ENCODE data around the gene PYM1. TPM values are rescaled to one million over a fixed set of nuclear protein-coding genes. Genes with fewer than 3 reads are reported as not detected.

PYM1 gene
- polyA plus RNA-seq, 1 donor from 2014 or later = 49.3 TPM

GRCh38 chr12:55861871-55862270 is 65.8 kb downstream of the PYM1 start:
- TF ChIP-seq POLR2AphosphoS5 (IDR thresholded peaks at IDR 0.05) = no peak
- no peak for TF ChIP-seq CTCF (IDR thresholded peaks at IDR 0.05; ENCODE audit: poor library complexity, severe bottlenecking)
- no peak for TF ChIP-seq RAD21 (conservative IDR thresholded peaks at IDR 0.05)
- TF ChIP-seq MXI1 (conservative IDR thresholded peaks at IDR 0.05; ENCODE audit: poor library complexity, severe bottlenecking) = no peak
- TF ChIP-seq EP300 (conservative IDR thresholded peaks at IDR 0.05; ENCODE audit: poor library complexity, severe bottlenecking) = no peak
- TF ChIP-seq SMC3 (conservative IDR thresholded peaks at IDR 0.05; ENCODE audit: poor library complexity) = no peak
- no peak for TF ChIP-seq TAF1 (IDR thresholded peaks at IDR 0.05; ENCODE audit: low read depth)
- TF ChIP-seq REST (IDR thresholded peaks at IDR 0.05; ENCODE audit: borderline replicate concordance) = no peak
- TF ChIP-seq EZH2 (IDR thresholded peaks at IDR 0.05; ENCODE audit: borderline replicate concordance, insufficient read depth, low read length, poor library complexity, severe bottlenecking) = no peak
- H3K9me3 ChIP-seq (ENCODE audit: low read length) = peaks cover 4% of the 10 kb centered on the region
- no peaks in the 10 kb centered on the region for H4K20me1 ChIP-seq (ENCODE audit: insufficient read depth)
- no peak overlapping the region for H3K4me3 ChIP-seq (ENCODE audit: low read length)
- no peak overlapping the region for H2AFZ ChIP-seq (ENCODE audit: low read depth, low read length)
- no peak overlapping the region for H3K4me2 ChIP-seq (ENCODE audit: low read length)
- no peak overlapping the region for H3K27ac ChIP-seq (ENCODE audit: low read length)
- no peaks in the 10 kb centered on the region for H3K9me2 ChIP-seq (ENCODE audit: insufficient read depth, low read length)
- no peak overlapping the region for H3K9ac ChIP-seq (ENCODE audit: low read length)
- H3K27me3 ChIP-seq (ENCODE audit: insufficient read depth, low read depth, low read length) = no peaks in the 10 kb centered on the region
- no peaks in the 10 kb centered on the region for H3K79me2 ChIP-seq (replicated peaks; ENCODE audit: insufficient read depth, low read length)
- H3F3A ChIP-seq (ENCODE audit: insufficient read depth, low read length, poor library complexity, severe bottlenecking) = no peaks in the 10 kb centered on the region
- H3K36me3 ChIP-seq (ENCODE audit: insufficient read depth, low read length) = no peaks in the 10 kb centered on the region

- Histone ChIP-seq H3K4me3 (ENCODE audit: low read length) (no peak overlapping the region), H3K4me2 (ENCODE audit: low read length) (no peak overlapping the region), H3K9ac (ENCODE audit: low read length) (no peak overlapping the region), H2AFZ (ENCODE audit: low read depth, low read length) (no peak overlapping the region), H3K27me3 (ENCODE audit: insufficient read depth, low read depth, low read length) (no peaks in the 10 kb centered on the region), H3K9me2 (ENCODE audit: insufficient read depth, low read length) (no peaks in the 10 kb centered on the region), H3K9me3 (ENCODE audit: low read length) (peaks cover 4% of the 10 kb centered on the region), H4K20me1 (ENCODE audit: insufficient read depth) (no peaks in the 10 kb centered on the region), H3F3A (ENCODE audit: insufficient read depth, low read length, poor library complexity, severe bottlenecking) (no peaks in the 10 kb centered on the region), H3K27ac (ENCODE audit: low read length) (no peak overlapping the region), H3K79me2 (replicated peaks; ENCODE audit: insufficient read depth, low read length) (no peaks in the 10 kb centered on the region), H3K36me3 (ENCODE audit: insufficient read depth, low read length) (no peaks in the 10 kb centered on the region)
- no peak for TF ChIP-seq CTCF (IDR thresholded peaks at IDR 0.05; ENCODE audit: poor library complexity, severe bottlenecking)
- no peak for TF ChIP-seq POLR2AphosphoS5 (IDR thresholded peaks at IDR 0.05)
- TF ChIP-seq REST (IDR thresholded peaks at IDR 0.05; ENCODE audit: borderline replicate concordance) = no peak
- no peak for TF ChIP-seq SMC3 (conservative IDR thresholded peaks at IDR 0.05; ENCODE audit: poor library complexity)
- no peak for TF ChIP-seq TAF1 (IDR thresholded peaks at IDR 0.05; ENCODE audit: low read depth)
- TF ChIP-seq EP300 (conservative IDR thresholded peaks at IDR 0.05; ENCODE audit: poor library complexity, severe bottlenecking) = no peak
- no peak for TF ChIP-seq MXI1 (conservative IDR thresholded peaks at IDR 0.05; ENCODE audit: poor library complexity, severe bottlenecking)
- TF ChIP-seq RAD21 (conservative IDR thresholded peaks at IDR 0.05) = no peak
- no peak for TF ChIP-seq EZH2 (IDR thresholded peaks at IDR 0.05; ENCODE audit: borderline replicate concordance, insufficient read depth, low read length, poor library complexity, severe bottlenecking)
Measured at GRCh38 chr12:55861396-55861795, 66.3 kb downstream of the PYM1 start.
